Heart left ventricle (tissue), 16 donors: ENCODE results near the gene FOXD4L6. TPM values are rescaled to one million over a fixed set of nuclear protein-coding genes. Genes with fewer than 3 reads are reported as not detected.
"Not testable (repeated sequence)": the region's sequence is repeated elsewhere in the genome, so short reads cannot be mapped to it uniquely, and the experiment has no call there.

Experiments
- ATAC-seq, 4 donors: fragments of 200-7000 bp; cut with Tn5 transposase; one replicate each; pipeline ENCODE4 v1.9.1; 2020 to 2022; ENCODE audit warnings: moderate library complexity in 4 of 4, mild to moderate bottlenecking in 3 of 4, moderate number of reproducible peaks in 1 of 4
- DNase-seq, 5 donors: peaks; one replicate each; pipeline ENCODE4 v3.0.0-alpha.2; 2020
- H3K27ac ChIP-seq, 12 donors: fragments of 200-600 bp; sonication (generic) in 4 of 12; one replicate each; pipeline versions ENCODE4 v1.5.0 to v1.8.0; 2016 to 2022; ENCODE audit warnings: mild to moderate bottlenecking in 2 of 12
- H3K27me3 ChIP-seq, 9 donors: fragments of 200-600 bp; sonication (generic) in 2 of 9; one replicate each; pipeline versions ENCODE4 v1.5.1 to v1.8.0; 2016 to 2022; ENCODE audit warnings: mild to moderate bottlenecking in 3 of 9
- H3K36me3 ChIP-seq, 9 donors: fragments of 200-600 bp; sonication (generic) in 2 of 9; one replicate each; pipeline versions ENCODE4 v1.5.0 to v1.8.0; 2018 to 2022; ENCODE audit warnings: mild to moderate bottlenecking in 2 of 9
- H3K4me1 ChIP-seq, 12 donors: fragments of 200-600 bp; sonication (generic) in 4 of 12; one replicate each; pipeline versions ENCODE4 v1.5.0 to v1.8.0; 2016 to 2022; ENCODE audit warnings: mild to moderate bottlenecking in 3 of 12
- H3K4me3 ChIP-seq, 12 donors: fragments of 200-600 bp; sonication (generic) in 4 of 12; one replicate each; pipeline versions ENCODE4 v1.5.0 to v1.8.0; 2017 to 2022; ENCODE audit warnings: mild to moderate bottlenecking in 9 of 12, moderate library complexity in 4 of 12
- H3K9me3 ChIP-seq, 12 donors: fragments of 200-600 bp; sonication (generic) in 4 of 12; one replicate each; pipeline versions ENCODE4 v1.5.0 to v1.8.0; 2016 to 2022; ENCODE audit warnings: mild to moderate bottlenecking in 1 of 12
- WGBS, 4 donors: extraction: QIAGEN DNeasy Blood & Tissue Kit in 2 of 4; methylation state at CpG; one replicate each; pipeline versions ENCODE4 v1.1.5 to v1.1.7; 2013 to 2018; 5-methylcytosine and 5-hydroxymethylcytosine counted together
- intact Hi-C, 10 donors: fragments of 100-400 bp; cut with DNase I; formaldehyde crosslinking; loops; one replicate each; pipeline versions ENCODE4 v1.11.1 to v1.14.2; 2022
- polyA plus RNA-seq, 2 donors: library from polyadenylated mRNA; stranded (reverse); fragments of 200-250 nt; gene quantifications; one replicate each; pipeline ENCODE4 v1.2.3, GENCODE V29; 2013
- total RNA-seq, 9 donors: library from RNA; depleted of rRNA in 2 of 9; stranded (reverse); fragments of >200 nt in 2 of 9; fragmentation: NEBNext Ultra II Directional in 3 of 9; extraction: Animal tissue kit (Norgen Biotek cat#: 25700) in 3 of 9; gene quantifications; one replicate each; pipeline versions ENCODE4 v1.1.0 to v1.2.4, GENCODE V29; 2016 to 2023
- donor health status: ischemic (EF 13 %, LVEDD 7.1; RV severe dilation, severe dysfunction).
- donor health status: healthy with polysubstance abuse.
- donor health status: DM: no; HTN: yes; CAD: no.
- donor health status: DM: no; HTN: no; CAD: no.
- donor health status: ischemic (EF 25% LVEDD 6.9; RV normal size, moderate dysfunction).
- donor health status: ischemic (EF 25% LVEDD 5.7; RV mildly dilated, moderate dysfunction).
- donor health status: healthy.
- donor health status: DM: yes; HTN: yes; CAD: no.
- donor health status: ischemic (EF 35%, LVEDD 5.7; RV mildly dilated, moderate dysfunction).
- donor health status: nonischemic (EF 11% LVEDD 7.7; RV severe dilation, severe dysfunction).
- donor health status: DM: yes; HTN: yes; CAD: no.
- donor health status: PGD.
- donor health status: ischemic (EF 29% LVEDD 5.4; RV normal size, mild dysfunction).
- donor health status: nonischemic (EF 23%, LVEDD 6.1; RV moderate dilation, normal function).

Gene FOXD4L6
- total and polyA plus RNA-seq, 11 donors: not detected

DNA sequence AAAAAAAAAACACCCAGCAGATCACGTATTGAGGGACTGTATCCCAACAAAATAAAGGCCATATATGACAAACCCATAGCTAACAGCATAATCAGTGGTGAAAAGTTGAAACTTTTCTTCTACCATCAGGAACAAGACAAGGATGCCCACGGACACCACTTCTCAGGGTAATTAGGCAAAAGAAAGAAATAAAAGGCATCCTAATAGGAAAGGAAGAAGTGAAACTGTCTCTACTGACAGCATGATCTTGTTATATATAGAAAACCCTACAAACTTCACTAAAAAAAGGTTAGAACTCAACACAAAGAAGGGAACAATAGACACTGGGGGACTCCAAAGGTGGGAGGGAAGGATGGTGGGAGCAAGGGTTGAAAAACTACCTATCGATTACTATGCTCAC is 42.3 kb downstream of the FOXD4L6 start:
- H3K4me1 ChIP-seq, H3K27ac ChIP-seq, DNase-seq, intact Hi-C loops, H3K4me3 ChIP-seq, H3K9me3 ChIP-seq, H3K36me3 ChIP-seq, ATAC-seq, H3K27me3 ChIP-seq: not testable (repeated sequence)
- 70 to 80% (median 75%) methylated on average over 3 of the region's 3 CpGs for WGBS, 4 donors

DNA sequence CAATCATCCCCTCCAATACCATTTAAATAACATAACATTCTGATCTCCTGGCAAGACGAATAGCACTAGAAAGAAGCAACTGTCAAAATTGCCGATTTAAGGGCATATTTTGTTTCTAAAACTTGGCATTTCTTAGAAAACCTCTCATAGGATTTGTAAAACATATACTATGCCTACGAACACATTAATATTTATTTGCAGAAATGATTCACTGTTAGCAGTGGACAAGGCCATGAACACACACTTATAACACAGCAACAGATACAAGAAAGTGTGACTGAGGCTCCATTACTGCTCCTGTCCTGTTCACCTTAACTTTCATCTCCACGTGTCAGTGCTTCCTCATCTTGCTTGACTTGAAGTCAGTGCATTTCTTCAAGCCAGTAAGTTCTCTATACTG is 46.1 kb downstream of the FOXD4L6 start:
- H3K9me3 ChIP-seq, H3K27ac ChIP-seq, H3K36me3 ChIP-seq, H3K4me1 ChIP-seq, DNase-seq, H3K27me3 ChIP-seq, ATAC-seq, intact Hi-C loops, H3K4me3 ChIP-seq: not testable (repeated sequence)
- 54 to 65% (median 64%) methylated on average over 4 of the region's 4 CpGs for WGBS, 4 donors

DNA sequence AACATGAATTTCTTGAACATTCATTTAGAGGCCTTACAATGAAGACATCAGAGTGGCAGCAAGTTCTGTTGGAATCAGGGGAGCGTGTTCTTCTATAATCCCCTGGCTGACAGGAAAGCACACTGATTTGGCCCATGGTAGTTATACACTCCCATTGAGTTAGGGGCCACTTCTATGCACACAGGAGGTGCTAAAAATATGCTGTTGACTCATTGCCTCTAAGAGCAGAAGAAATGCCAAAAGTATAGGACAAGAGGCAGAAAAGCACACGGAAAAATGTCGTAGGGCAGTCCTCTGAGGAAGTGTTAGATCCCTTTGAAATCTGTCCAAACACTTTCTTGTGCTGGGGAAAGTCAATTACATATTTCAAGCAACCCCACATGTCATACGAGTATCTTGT is 49.0 kb downstream of the FOXD4L6 start:
- WGBS, 4 donors: 55 to 60% (median 58%) methylated on average over 4 of the region's 4 CpGs
- H3K36me3 ChIP-seq, H3K4me3 ChIP-seq, H3K27ac ChIP-seq, DNase-seq, H3K4me1 ChIP-seq, intact Hi-C loops, H3K9me3 ChIP-seq: not testable (repeated sequence)
- peaks cover 0 to 12% (median 0%) of the 10 kb centered on the region in 9 donors for H3K27me3 ChIP-seq
- ATAC-seq: peak in 2 of 4 donors; percentile 17 to 32

DNA sequence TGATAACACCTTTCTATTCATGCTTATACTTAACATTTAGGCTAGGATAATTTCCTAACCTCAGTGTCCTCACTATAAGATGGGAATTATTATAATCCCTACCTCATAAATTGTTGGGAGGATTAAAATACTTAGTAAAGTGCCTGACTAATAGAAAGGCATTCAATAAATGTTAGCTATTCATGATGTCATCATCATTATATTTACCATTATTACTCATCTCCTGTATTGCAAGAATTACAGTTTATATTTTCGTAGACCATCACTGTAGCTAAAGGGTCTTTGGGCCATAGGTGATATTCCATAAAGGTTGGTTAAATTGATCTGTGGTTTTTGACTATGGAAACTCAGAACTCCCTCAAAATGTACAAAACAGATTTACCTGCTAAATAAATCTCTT is 50.9 kb downstream of the FOXD4L6 start:
- H3K36me3 ChIP-seq, DNase-seq, H3K9me3 ChIP-seq, ATAC-seq, H3K4me3 ChIP-seq, H3K27ac ChIP-seq, intact Hi-C loops: not testable (repeated sequence)
- H3K4me1 ChIP-seq: peaks cover 0 to 13% (median 0%) of the 10 kb centered on the region in 12 donors
- 50 to 80% (median 67%) methylated on average over 1 of the region's 1 CpG for WGBS, 4 donors
- H3K27me3 ChIP-seq: peaks cover 0 to 20% (median 0%) of the 10 kb centered on the region in 9 donors

Other genes with a start within 250 kb of the FOXD4L6 start
- 1 to 10 TPM in 8 of 9 donors, under 1 TPM in 1; 0.67 to 8.9 (median 1.7) TPM for gene ZNG1F, start 60.6 kb upstream of the FOXD4L6 start, total RNA-seq
- 1 to 10 TPM; 2.2 to 3.3 TPM for gene ZNG1F, start 60.6 kb upstream of the FOXD4L6 start, polyA plus RNA-seq